Left colon (tissue), 2 donors: ENCODE data around the gene SERTAD3. TPM values are rescaled to one million over a fixed set of nuclear protein-coding genes. Genes with fewer than 3 reads are reported as not detected.
"Not testable (repeated sequence)": the region's sequence is repeated elsewhere in the genome, so short reads cannot be mapped to it uniquely, and the experiment has no call there.

Experiments
- ATAC-seq: fragments of 200-7000 bp; cut with Tn5 transposase; one replicate; pipeline ENCODE4 v1.9.1; 2020; ENCODE audit warnings: mild to moderate bottlenecking, moderate library complexity
- DNase-seq, 2 donors: peaks; one replicate each; pipeline ENCODE4 v3.0.0-alpha.2; 2020
- intact Hi-C, 2 donors: fragments of 100-400 bp; cut with DNase I in 1 of 2; cut with micrococcal nuclease in 1 of 2; formaldehyde crosslinking; loops; one replicate each; pipeline versions ENCODE4 v1.11.2 to v1.14.0; 2022; cut with DNase I, micrococcal nuclease
- total RNA-seq, 2 donors: library from RNA; stranded (reverse); fragmentation: NEBNext Ultra II Directional; extraction: Animal tissue kit (Norgen Biotek cat#: 25700); gene quantifications; one replicate each; pipeline ENCODE4 v1.2.1, GENCODE V29; 2021
- donor health status: DM: no; HTN: no; CAD: no.
- donor health status: DM: yes; HTN: yes; CAD: no.

The SERTAD3 gene
- total RNA-seq, 2 donors from 2014 or later = 38.3 to 43.3 TPM

GRCh38 chr19:40416918-40417642 lies 27.1 kb downstream of the SERTAD3 start:
- ATAC-seq (no peak), DNase-seq (peak in 1 of 2 donors; percentile 41)
- intact Hi-C loops = no loop called here

- intact Hi-C loops = no loop called here
- ATAC-seq (no peak), DNase-seq (no peak)
Measured at GRCh38 chr19:40415768-40416167, 28.4 kb downstream of the SERTAD3 start.

GRCh38 chr19:40414542-40415535 lies 29.3 kb downstream of the SERTAD3 start:
- ATAC-seq (no peak), DNase-seq (no peak)
- intact Hi-C loops = no loop called here

- no peak for ATAC-seq
- no peak for DNase-seq
- intact Hi-C loops = no loop called here
Measured at GRCh38 chr19:40413291-40413845, 30.8 kb downstream of the SERTAD3 start, which contains the start of gene PRX. Gene PRX (minus strand): TSS chr19:40413378. CDS start chr19:40407932, 5,446 bp downstream.

GRCh38 chr19:40412866-40413265 lies 31.3 kb downstream of the SERTAD3 start:
- no peak for DNase-seq
- intact Hi-C loops = no loop called here
- no peak for ATAC-seq

- intact Hi-C loops = no loop called here
- no peak for ATAC-seq
- DNase-seq = no peak
Measured at GRCh38 chr19:40411958-40412499, 32.1 kb downstream of the SERTAD3 start.

GRCh38 chr19:40411125-40411842 lies 32.9 kb downstream of the SERTAD3 start:
- no peak for ATAC-seq
- no peak for DNase-seq
- intact Hi-C loops = no loop called here

- no peak for ATAC-seq
- intact Hi-C loops = no loop called here
- DNase-seq = no peak
Measured at GRCh38 chr19:40410030-40410389, 34.1 kb downstream of the SERTAD3 start.

- intact Hi-C loops, DNase-seq, ATAC-seq: not testable (repeated sequence)
Measured at GRCh38 chr19:40408598-40408925, 35.6 kb downstream of the SERTAD3 start.

GRCh38 chr19:40407714-40408597 lies 36.2 kb downstream of the SERTAD3 start:
- intact Hi-C loops = no loop called here
- peak; percentile 30 for ATAC-seq
- DNase-seq = peak in 1 of 2 donors; percentile 38

GRCh38 chr19:40403262-40403984 lies 40.7 kb downstream of the SERTAD3 start:
- ATAC-seq (peak; percentile 88), DNase-seq (peak; percentile 92)
- intact Hi-C loops = no loop called here

GRCh38 chr19:40400559-40400958 lies 43.6 kb downstream of the SERTAD3 start:
- intact Hi-C loops = no loop called here
- ATAC-seq = no peak
- DNase-seq = no peak

GRCh38 chr19:40398417-40399131 lies 45.6 kb downstream of the SERTAD3 start:
- DNase-seq = peak; percentile 57 to 67
- intact Hi-C loops = no loop called here
- peak; percentile 54 for ATAC-seq

GRCh38 chr19:40397568-40397906 lies 46.6 kb downstream of the SERTAD3 start:
- DNase-seq (no peak), ATAC-seq (no peak)
- intact Hi-C loops = no loop called here

GRCh38 chr19:40396886-40397567 lies 47.1 kb downstream of the SERTAD3 start:
- no peak for ATAC-seq
- DNase-seq = no peak
- intact Hi-C loops = no loop called here

GRCh38 chr19:40395956-40396355 lies 48.2 kb downstream of the SERTAD3 start:
- intact Hi-C loops = no loop called here
- DNase-seq (no peak), ATAC-seq (no peak)
